ENCODE results near the gene ALAS1. TPM values are rescaled to one million over a fixed set of nuclear protein-coding genes. Genes with fewer than 3 reads are reported as not detected.

The ALAS1 gene
- total and polyA plus RNA-seq, 2 donors (not counting 1 experiment from before 2014, with no cell fraction given): 26.1 to 30.2 TPM

DNA sequence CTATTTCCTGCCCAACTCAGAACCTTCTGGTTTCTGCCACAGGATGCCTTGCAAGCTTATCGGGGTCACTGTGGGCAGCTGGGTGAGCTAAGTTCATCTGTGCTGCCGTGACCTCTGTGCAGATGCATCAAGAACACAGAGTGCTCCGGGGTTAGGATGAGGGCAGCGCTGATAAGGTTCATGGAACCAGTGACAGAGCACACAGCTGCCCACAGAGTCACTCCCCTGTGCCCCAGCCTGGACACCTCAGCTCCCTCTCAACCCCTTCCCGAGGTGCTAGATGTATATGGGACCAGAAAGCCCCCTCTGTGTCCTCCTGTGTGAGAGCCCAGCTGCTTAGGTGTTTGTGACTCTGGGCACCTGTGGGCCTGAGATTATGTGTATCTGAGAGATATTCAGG is 15.8 kb upstream of the ALAS1 start:
- H3K27me3 ChIP-seq (replicated peaks in 1 of 4; ENCODE audit: control extremely low read depth in 1 of 4, control insufficient read depth in 3 of 4, insufficient read depth in 4 of 4, low read length in 3 of 4): no peaks in the 10 kb centered on the region
- H4K20me1 ChIP-seq (ENCODE audit: control insufficient read depth, insufficient read depth, low read length, poor library complexity, severe bottlenecking): no peaks in the 10 kb centered on the region
- no peak overlapping the region for H3K9ac ChIP-seq (ENCODE audit: low read length)
- ATAC-seq (ENCODE audit: low read depth) (no peak), DNase-seq (no peak)
- 93% methylated on average over 4 of the region's 5 CpGs for WGBS (ENCODE audit: insufficient coverage)
- Mint-ChIP-seq H3K27ac (no peak overlapping the region), H3K4me3 (no peak overlapping the region), H3K27me3 (no peaks in the 10 kb centered on the region), H3K9me3 (ENCODE audit: insufficient read depth) (no peaks in the 10 kb centered on the region), H3K4me1 (no peaks in the 10 kb centered on the region)
- no peak overlapping the region for H3K4me3 ChIP-seq (ENCODE audit: control extremely low read depth in 1 of 5, extremely low read depth in 1 of 5, insufficient read depth in 1 of 5, low read depth in 2 of 5, low read length in 4 of 5)
- no peaks in the 10 kb centered on the region for H3K79me2 ChIP-seq (ENCODE audit: control insufficient read depth, insufficient read depth, low read length)
- no peaks in the 10 kb centered on the region for H3K36me3 ChIP-seq (replicated peaks in 1 of 2; ENCODE audit: control extremely low read depth in 1 of 2, control insufficient read depth in 1 of 2, extremely low read depth in 1 of 2, insufficient read depth in 2 of 2, low read length in 1 of 2)
- TF ChIP-seq EZH2 (IDR thresholded peaks at IDR 0.05; ENCODE audit: borderline replicate concordance, insufficient read depth, low read depth, low read length, poor library complexity, severe bottlenecking): no peak
- TF ChIP-seq, protein P1, sequence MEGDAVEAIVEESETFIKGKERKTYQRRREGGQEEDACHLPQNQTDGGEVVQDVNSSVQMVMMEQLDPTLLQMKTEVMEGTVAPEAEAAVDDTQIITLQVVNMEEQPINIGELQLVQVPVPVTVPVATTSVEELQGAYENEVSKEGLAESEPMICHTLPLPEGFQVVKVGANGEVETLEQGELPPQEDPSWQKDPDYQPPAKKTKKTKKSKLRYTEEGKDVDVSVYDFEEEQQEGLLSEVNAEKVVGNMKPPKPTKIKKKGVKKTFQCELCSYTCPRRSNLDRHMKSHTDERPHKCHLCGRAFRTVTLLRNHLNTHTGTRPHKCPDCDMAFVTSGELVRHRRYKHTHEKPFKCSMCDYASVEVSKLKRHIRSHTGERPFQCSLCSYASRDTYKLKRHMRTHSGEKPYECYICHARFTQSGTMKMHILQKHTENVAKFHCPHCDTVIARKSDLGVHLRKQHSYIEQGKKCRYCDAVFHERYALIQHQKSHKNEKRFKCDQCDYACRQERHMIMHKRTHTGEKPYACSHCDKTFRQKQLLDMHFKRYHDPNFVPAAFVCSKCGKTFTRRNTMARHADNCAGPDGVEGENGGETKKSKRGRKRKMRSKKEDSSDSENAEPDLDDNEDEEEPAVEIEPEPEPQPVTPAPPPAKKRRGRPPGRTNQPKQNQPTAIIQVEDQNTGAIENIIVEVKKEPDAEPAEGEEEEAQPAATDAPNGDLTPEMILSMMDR (IDR thresholded peaks at IDR 0.05): no peak
- no peaks in the 10 kb centered on the region for H3K9me3 ChIP-seq (ENCODE audit: control extremely low read depth in 1 of 3, control insufficient read depth in 2 of 3, insufficient read depth in 1 of 3, low read length in 2 of 3)
- H3K4me1 ChIP-seq (ENCODE audit: control insufficient read depth in 2 of 2, insufficient read depth in 2 of 2, low read length in 2 of 2): no peaks in the 10 kb centered on the region
- intact Hi-C loops (cut with micrococcal nuclease): no loop called here
- POLR2A ChIA-PET: no interaction called here
- H3K27ac ChIP-seq (ENCODE audit: low read length in 2 of 2): no peak overlapping the region
- no peak overlapping the region for H2AFZ ChIP-seq (ENCODE audit: insufficient read depth, low read depth, low read length, poor library complexity, severe bottlenecking)
- CTCF ChIA-PET: no interaction called here
- no peak overlapping the region for H3K4me2 ChIP-seq (replicated peaks; ENCODE audit: low read depth, low read length, poor library complexity, severe bottlenecking)

DNA sequence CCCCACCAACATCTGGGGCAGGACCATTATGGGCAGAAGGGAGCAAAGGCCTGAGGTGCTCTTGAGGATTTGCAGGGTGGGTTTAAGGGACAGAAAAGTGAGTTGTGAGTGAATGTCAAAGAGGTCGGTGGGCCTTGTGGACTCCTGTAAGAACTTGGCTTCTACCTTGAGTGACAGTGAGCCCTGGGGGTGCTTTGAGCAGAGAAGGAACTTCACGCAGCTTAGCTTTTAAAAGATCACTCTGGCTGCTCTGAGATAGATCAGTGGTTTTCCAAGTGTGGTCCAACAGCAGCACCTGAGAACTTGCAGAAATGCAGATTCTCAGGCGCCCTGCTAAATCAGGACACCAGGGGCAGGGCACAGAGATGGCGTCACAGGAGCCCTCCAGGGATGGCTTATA is 15.3 kb upstream of the ALAS1 start:
- H3K27me3 Mint-ChIP-seq: no peaks in the 10 kb centered on the region
- no peak overlapping the region for H3K27ac Mint-ChIP-seq
- intact Hi-C loops (cut with micrococcal nuclease): no loop called here
- POLR2A ChIA-PET: no interaction called here
- Histone ChIP-seq H3K9ac (ENCODE audit: low read length) (no peak overlapping the region), H3K27ac (ENCODE audit: low read length in 2 of 2) (no peak overlapping the region), H3K9me3 (ENCODE audit: control extremely low read depth in 1 of 3, control insufficient read depth in 2 of 3, insufficient read depth in 1 of 3, low read length in 2 of 3) (no peaks in the 10 kb centered on the region), H2AFZ (ENCODE audit: insufficient read depth, low read depth, low read length, poor library complexity, severe bottlenecking) (no peak overlapping the region), H3K4me2 (replicated peaks; ENCODE audit: low read depth, low read length, poor library complexity, severe bottlenecking) (no peak overlapping the region), H3K27me3 (replicated peaks in 1 of 4; ENCODE audit: control extremely low read depth in 1 of 4, control insufficient read depth in 3 of 4, insufficient read depth in 4 of 4, low read length in 3 of 4) (no peaks in the 10 kb centered on the region), H3K79me2 (ENCODE audit: control insufficient read depth, insufficient read depth, low read length) (no peaks in the 10 kb centered on the region), H3K4me1 (ENCODE audit: control insufficient read depth in 2 of 2, insufficient read depth in 2 of 2, low read length in 2 of 2) (no peaks in the 10 kb centered on the region), H4K20me1 (ENCODE audit: control insufficient read depth, insufficient read depth, low read length, poor library complexity, severe bottlenecking) (no peaks in the 10 kb centered on the region), H3K4me3 (ENCODE audit: control extremely low read depth in 1 of 5, extremely low read depth in 1 of 5, insufficient read depth in 1 of 5, low read depth in 2 of 5, low read length in 4 of 5) (no peak overlapping the region), H3K36me3 (replicated peaks in 1 of 2; ENCODE audit: control extremely low read depth in 1 of 2, control insufficient read depth in 1 of 2, extremely low read depth in 1 of 2, insufficient read depth in 2 of 2, low read length in 1 of 2) (no peaks in the 10 kb centered on the region)
- ATAC-seq (ENCODE audit: low read depth): no peak
- no peak for DNase-seq
- no peaks in the 10 kb centered on the region for H3K4me1 Mint-ChIP-seq
- no peak overlapping the region for H3K4me3 Mint-ChIP-seq
- WGBS (ENCODE audit: insufficient coverage): 88% methylated on average over 3 of the region's 4 CpGs
- CTCF ChIA-PET: no interaction called here
- TF ChIP-seq, protein P1 (IDR thresholded peaks at IDR 0.05): no peak
- no peak for TF ChIP-seq EZH2 (IDR thresholded peaks at IDR 0.05; ENCODE audit: borderline replicate concordance, insufficient read depth, low read depth, low read length, poor library complexity, severe bottlenecking)
- H3K9me3 Mint-ChIP-seq (ENCODE audit: insufficient read depth): no peaks in the 10 kb centered on the region

All from B cell (primary cell).